CD4-positive, alpha-beta T cell treated with Interleukin-6 for 4 hours (primary cell): ENCODE data around the gene GSE1.

Source experiments
- DNase-seq: peaks from one replicate; pipeline ENCODE4 v3.0.0-alpha.2; 2020; ENCODE audit warnings: mixed read lengths

GSE1 gene

GRCh38 chr16:85710732-85711131 lies 97.6 kb downstream of the GSE1 start:
- no peak for DNase-seq

- no peak for DNase-seq
Measured at GRCh38 chr16:85711982-85712587, 99.0 kb downstream of the GSE1 start.

GRCh38 chr16:85712801-85713200 lies 99.7 kb downstream of the GSE1 start:
- no peak for DNase-seq

GRCh38 chr16:85715169-85716021 lies 102.3 kb downstream of the GSE1 start:
- no peak for DNase-seq

GRCh38 chr16:85716022-85716679 lies 103.0 kb downstream of the GSE1 start:
- DNase-seq = no peak

- no peak for DNase-seq
Measured at GRCh38 chr16:85716680-85717038, 103.5 kb downstream of the GSE1 start.

GRCh38 chr16:85717393-85718152 lies 104.5 kb downstream of the GSE1 start:
- DNase-seq = peak; percentile 67

GRCh38 chr16:85718153-85718477 lies 105.0 kb downstream of the GSE1 start:
- DNase-seq = no peak

- peak; percentile 11 for DNase-seq
Measured at GRCh38 chr16:85718682-85719081, 105.6 kb downstream of the GSE1 start.

GRCh38 chr16:85719605-85720301 lies 106.6 kb downstream of the GSE1 start:
- DNase-seq = no peak

GRCh38 chr16:85720302-85720637 lies 107.1 kb downstream of the GSE1 start:
- DNase-seq = no peak

- DNase-seq = no peak
Measured at GRCh38 chr16:85722128-85722893, 109.2 kb downstream of the GSE1 start.

- DNase-seq = no peak
Measured at GRCh38 chr16:85724126-85724879, 111.2 kb downstream of the GSE1 start.

GRCh38 chr16:85724936-85725335 lies 111.8 kb downstream of the GSE1 start:
- DNase-seq = no peak
